HG02642 (cell line): ENCODE data around the gene PPP4R4.
"Not testable (repeated sequence)": the region's sequence is repeated elsewhere in the genome, so short reads cannot be mapped to it uniquely, and the experiment has no call there.

ENCODE experiments used
- ATAC-seq: cut with Tn5 transposase; IDR thresholded peaks from one replicate; pipeline ENCODE4 v1.9.1; 2021; ENCODE audit warnings: mild to moderate bottlenecking; ENCODE audit not compliant: unreplicated experiment, poor library complexity

The PPP4R4 gene

GRCh38 chr14:94177806-94178205, 3.7 kb downstream of the PPP4R4 start:
- no peak for ATAC-seq

- ATAC-seq, result no peak
Observed at GRCh38 chr14:94179244-94179643, 5.1 kb downstream of the PPP4R4 start.

GRCh38 chr14:94180655-94181271, 6.6 kb downstream of the PPP4R4 start:
- ATAC-seq, result peak; percentile 63

GRCh38 chr14:94181835-94182234, 7.7 kb downstream of the PPP4R4 start:
- ATAC-seq, result no peak

GRCh38 chr14:94192536-94192935, 18.4 kb downstream of the PPP4R4 start:
- ATAC-seq, result no peak

- no peak for ATAC-seq
Observed at GRCh38 chr14:94193776-94194175, 19.7 kb downstream of the PPP4R4 start.

- ATAC-seq, result no peak
Observed at GRCh38 chr14:94196057-94196456, 21.9 kb downstream of the PPP4R4 start.

- no peak for ATAC-seq
Observed at GRCh38 chr14:94203473-94204210, 29.5 kb downstream of the PPP4R4 start.

GRCh38 chr14:94213021-94213420, 38.9 kb downstream of the PPP4R4 start:
- no peak for ATAC-seq

GRCh38 chr14:94213741-94214140, 39.6 kb downstream of the PPP4R4 start:
- no peak for ATAC-seq

GRCh38 chr14:94217116-94217515, 43.0 kb downstream of the PPP4R4 start:
- no peak for ATAC-seq

- ATAC-seq, result not testable (repeated sequence)
Observed at GRCh38 chr14:94218198-94218886, 44.2 kb downstream of the PPP4R4 start.

GRCh38 chr14:94224040-94224439, 49.9 kb downstream of the PPP4R4 start:
- ATAC-seq, result no peak

- ATAC-seq, result no peak
Observed at GRCh38 chr14:94225460-94226378, 51.6 kb downstream of the PPP4R4 start.

- no peak for ATAC-seq
Observed at GRCh38 chr14:94227029-94227428, 52.9 kb downstream of the PPP4R4 start.

- ATAC-seq, result no peak
Observed at GRCh38 chr14:94237046-94237445, 62.9 kb downstream of the PPP4R4 start.

GRCh38 chr14:94237983-94238382, 63.9 kb downstream of the PPP4R4 start:
- ATAC-seq, result no peak

- ATAC-seq, result no peak
Observed at GRCh38 chr14:94239406-94239805, 65.3 kb downstream of the PPP4R4 start.

- no peak for ATAC-seq
Observed at GRCh38 chr14:94244182-94244581, 70.1 kb downstream of the PPP4R4 start.

GRCh38 chr14:94264195-94264594, 90.1 kb downstream of the PPP4R4 start:
- ATAC-seq, result not testable (repeated sequence)
